Small intestine (tissue), 7 donors: Measurements from ENCODE around the gene DIAPH2. TPM values are rescaled to one million over a fixed set of nuclear protein-coding genes. Genes with fewer than 3 reads are reported as not detected.

Source experiments
- DNase-seq, 2 donors: peaks; one replicate each; pipeline versions ENCODE4 v3.0.0 to v3.0.0-alpha.2; 2013
- FAIRE-seq: peaks from 2 replicates; lab custom pipeline; 2012; peaks lifted over from hg19 to GRCh38; lab: Jason Lieb, UNC
- H3K27ac ChIP-seq, 3 donors: one replicate each; pipeline ENCODE4 v1.5.1; 2013; ENCODE audit warnings: low read length in 2 of 3, mild to moderate bottlenecking in 2 of 3, control low read depth in 1 of 3, inconsistent platforms in 1 of 3, low read depth in 1 of 3, moderate library complexity in 1 of 3
- H3K27me3 ChIP-seq, 3 donors: one replicate each; pipeline ENCODE4 v1.6.1; 2013; ENCODE audit warnings: low read length in 3 of 3, inconsistent platforms in 1 of 3; ENCODE audit not compliant: control insufficient read depth in 3 of 3, insufficient read depth in 3 of 3
- H3K36me3 ChIP-seq, 3 donors: one replicate each; pipeline ENCODE4 v1.6.1; 2013; ENCODE audit warnings: low read length in 3 of 3, inconsistent platforms in 1 of 3, low read depth in 1 of 3, mild to moderate bottlenecking in 1 of 3, moderate library complexity in 1 of 3; ENCODE audit not compliant: control insufficient read depth in 3 of 3, insufficient read depth in 2 of 3
- H3K4me1 ChIP-seq, 3 donors: one replicate each; pipeline ENCODE4 v1.6.1; 2013; ENCODE audit warnings: low read length in 2 of 3, inconsistent platforms in 1 of 3, low read depth in 1 of 3, mild to moderate bottlenecking in 1 of 3, moderate library complexity in 1 of 3; ENCODE audit not compliant: control insufficient read depth in 3 of 3, insufficient read depth in 2 of 3
- H3K4me3 ChIP-seq, 3 donors: one replicate each; pipeline ENCODE4 v1.5.1; 2013; ENCODE audit warnings: low read length in 3 of 3, control low read depth in 1 of 3, inconsistent platforms in 1 of 3, low read depth in 1 of 3, mild to moderate bottlenecking in 1 of 3, moderate library complexity in 1 of 3
- H3K9me3 ChIP-seq, 2 donors: one replicate each; pipeline ENCODE4 v1.6.1; 2013; ENCODE audit warnings: low read depth in 1 of 2, low read length in 1 of 2; ENCODE audit not compliant: control insufficient read depth in 2 of 2, insufficient read depth in 1 of 2
- WGBS, 3 donors: extraction: QIAGEN DNeasy Blood & Tissue Kit; methylation state at CpG; one replicate each; pipeline ENCODE4 v1.1.7; 2013; 5-methylcytosine and 5-hydroxymethylcytosine counted together
- polyA plus RNA-seq, 4 donors: library from polyadenylated mRNA; stranded (reverse) in 3 of 4; unstranded in 1 of 4; fragments of 200-250 nt in 3 of 4; fragments of 120-200 nt in 1 of 4; gene quantifications; one replicate each; pipeline versions ENCODE4 v1.2.1 to v1.2.3, GENCODE V29; 2013
- donor health status: healthy with polysubstance abuse.
- donor health status: control.
- donor health status: control.
- donor health status: Bipolar disorder and iron deficiency.
- donor health status: healthy.

Gene DIAPH2
- polyA plus RNA-seq, 4 donors: 5.1 to 11.7 (median 6.1) TPM

GRCh38 chrX:96798982-96799381 is 114.3 kb downstream of the DIAPH2 start:
- no peak for FAIRE-seq
- 83 to 100% (median 91%) methylated on average over 1 of the region's 1 CpG for WGBS, 3 donors

DNA sequence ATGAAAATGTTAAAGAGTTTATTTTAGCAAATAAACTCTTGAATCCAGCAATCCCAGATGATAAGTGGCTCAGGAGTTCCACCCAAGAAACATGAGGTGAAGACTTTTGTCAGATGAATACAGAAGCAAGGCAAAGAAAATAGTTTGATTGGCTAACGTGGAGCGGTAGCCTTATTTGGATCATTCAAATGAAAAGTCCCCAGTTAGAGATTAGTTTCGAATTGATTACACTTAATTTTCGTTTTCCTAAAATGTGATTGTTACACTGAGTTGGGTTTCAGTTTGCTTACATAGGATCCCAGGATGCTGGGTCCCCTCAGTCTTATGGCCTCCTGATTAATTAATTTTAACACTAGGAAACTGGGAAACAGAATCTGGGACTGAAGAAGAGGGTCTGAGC is 122.7 kb downstream of the DIAPH2 start:
- WGBS, 3 donors: 84 to 96% (median 89%) methylated on average over 4 of the region's 4 CpGs
- Histone ChIP-seq H3K27ac (no peak overlapping the region), H3K4me1 (no peaks in the 10 kb centered on the region), H3K4me3 (no peak overlapping the region), H3K36me3 (no peaks in the 10 kb centered on the region), H3K9me3 (no peaks in the 10 kb centered on the region), H3K27me3 (no peaks in the 10 kb centered on the region)
- no peak for FAIRE-seq
- DNase-seq: no peak

More at GRCh38 chrX:96798982-96799381, 114.3 kb downstream of the DIAPH2 start:
- no peaks in the 10 kb centered on the region for H3K9me3 ChIP-seq
- H3K27ac ChIP-seq: no peak overlapping the region
- no peak overlapping the region for H3K4me3 ChIP-seq
- DNase-seq: no peak
- H3K27me3 ChIP-seq: no peaks in the 10 kb centered on the region
- H3K36me3 ChIP-seq: no peaks in the 10 kb centered on the region
- H3K4me1 ChIP-seq: no peaks in the 10 kb centered on the region

DNA sequence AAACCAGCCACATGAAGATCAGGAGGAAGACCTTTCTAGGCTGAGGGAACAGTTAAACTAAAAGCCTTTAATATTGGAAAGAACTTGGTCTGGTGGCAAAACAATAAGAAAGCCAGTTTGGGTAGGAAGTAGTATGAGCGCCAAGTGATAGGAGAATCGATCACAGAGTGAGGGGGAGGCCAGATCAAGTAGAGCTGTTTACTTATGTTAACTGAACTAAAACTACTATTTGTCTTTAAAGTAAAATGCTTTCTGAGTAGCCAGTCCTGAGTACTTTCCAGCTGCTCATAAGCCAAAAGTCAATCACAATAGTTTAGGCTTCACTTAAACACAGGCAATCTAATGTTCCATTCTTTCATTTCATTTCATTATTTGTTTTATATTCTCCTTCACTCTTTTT is 136.3 kb downstream of the DIAPH2 start:
- Histone ChIP-seq H3K36me3 (no peaks in the 10 kb centered on the region), H3K4me3 (no peak overlapping the region), H3K27ac (no peak overlapping the region), H3K27me3 (no peaks in the 10 kb centered on the region), H3K9me3 (no peaks in the 10 kb centered on the region), H3K4me1 (no peaks in the 10 kb centered on the region)
- FAIRE-seq: no peak
- 59 to 69% (median 65%) methylated on average over 2 of the region's 2 CpGs for WGBS, 3 donors
- DNase-seq: no peak

DNA sequence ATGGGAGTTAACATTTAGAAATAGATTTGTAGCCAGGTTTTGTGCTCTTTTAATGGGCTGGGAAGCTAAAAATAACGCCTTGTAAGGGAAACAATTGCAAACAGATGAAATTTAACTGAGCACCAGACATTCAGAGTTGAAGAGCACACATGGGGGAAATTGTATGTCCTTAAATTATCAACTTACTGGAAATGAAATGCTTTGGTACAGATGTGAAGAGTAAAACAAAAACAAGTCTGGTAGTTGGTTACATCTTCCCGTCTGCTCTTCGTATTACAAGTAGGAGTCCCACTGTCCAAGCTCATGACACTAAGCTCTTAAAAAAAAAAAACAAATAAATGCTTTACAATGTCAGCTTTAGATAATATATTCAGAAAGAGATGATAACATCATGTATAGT is 139.5 kb downstream of the DIAPH2 start:
- H3K27me3 ChIP-seq: no peaks in the 10 kb centered on the region
- H3K4me3 ChIP-seq: no peak overlapping the region
- no peaks in the 10 kb centered on the region for H3K4me1 ChIP-seq
- 86 to 93% (median 87%) methylated on average over 3 of the region's 3 CpGs for WGBS, 3 donors
- H3K36me3 ChIP-seq: no peaks in the 10 kb centered on the region
- FAIRE-seq (no peak), DNase-seq (no peak)
- H3K27ac ChIP-seq: no peak overlapping the region
- no peaks in the 10 kb centered on the region for H3K9me3 ChIP-seq

GRCh38 chrX:96833333-96833732 is 148.7 kb downstream of the DIAPH2 start:
- Histone ChIP-seq H3K36me3 (no peaks in the 10 kb centered on the region), H3K4me3 (no peak overlapping the region), H3K27ac (no peak overlapping the region), H3K27me3 (no peaks in the 10 kb centered on the region), H3K4me1 (no peaks in the 10 kb centered on the region), H3K9me3 (no peaks in the 10 kb centered on the region)
- FAIRE-seq: no peak
- DNase-seq: no peak
- WGBS, 3 donors: 93 to 94% (median 94%) methylated on average over 2 of the region's 2 CpGs

DNA sequence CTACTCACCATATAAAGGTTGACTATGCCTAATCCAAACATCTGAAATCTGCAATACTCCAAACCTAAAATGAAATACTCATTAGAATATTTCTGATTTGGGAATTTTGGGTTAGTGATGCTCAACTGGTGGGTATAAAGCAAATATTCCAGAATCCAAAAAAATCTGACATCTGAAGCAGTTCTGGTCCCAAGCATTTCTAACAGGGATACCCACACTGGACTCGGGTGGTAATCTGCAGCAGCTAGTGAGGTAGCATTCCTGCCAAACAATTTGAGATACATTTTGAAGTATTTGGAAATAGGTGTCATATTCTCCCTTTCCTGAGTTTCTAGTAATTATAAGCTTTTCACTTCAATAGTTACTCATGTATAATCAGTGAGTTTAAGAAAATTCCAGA is 149.5 kb downstream of the DIAPH2 start:
- Histone ChIP-seq H3K27ac (no peak overlapping the region), H3K27me3 (no peaks in the 10 kb centered on the region), H3K4me1 (no peaks in the 10 kb centered on the region), H3K9me3 (no peaks in the 10 kb centered on the region), H3K4me3 (no peak overlapping the region), H3K36me3 (no peaks in the 10 kb centered on the region)
- WGBS, 3 donors: 86 to 94% (median 88%) methylated on average over 1 of the region's 1 CpG
- no peak for FAIRE-seq
- DNase-seq: no peak

- H3K9me3 ChIP-seq: no peaks in the 10 kb centered on the region
- no peak for FAIRE-seq
- 76 to 82% (median 78%) methylated on average over 5 of the region's 5 CpGs for whole genome bisulfite sequencing, 3 donors
These were observed 151.1 kb downstream of the DIAPH2 start for GRCh38 chrX:96835660-96836289.

GRCh38 chrX:96837808-96838207 is 153.2 kb downstream of the DIAPH2 start:
- no peak overlapping the region for H3K4me3 ChIP-seq
- no peak for FAIRE-seq
- no peaks in the 10 kb centered on the region for H3K4me1 ChIP-seq
- no peaks in the 10 kb centered on the region for H3K9me3 ChIP-seq
- H3K27me3 ChIP-seq: no peaks in the 10 kb centered on the region
- DNase-seq: no peak
- 69 to 84% (median 75%) methylated on average over 3 of the region's 3 CpGs for WGBS, 3 donors
- H3K36me3 ChIP-seq: no peaks in the 10 kb centered on the region
- no peak overlapping the region for H3K27ac ChIP-seq

More at GRCh38 chrX:96835660-96836289, 151.1 kb downstream of the DIAPH2 start:
- H3K36me3 ChIP-seq: no peaks in the 10 kb centered on the region
- H3K27me3 ChIP-seq: no peaks in the 10 kb centered on the region
- DNase-seq: no peak
- H3K4me3 ChIP-seq: no peak overlapping the region
- H3K4me1 ChIP-seq: no peaks in the 10 kb centered on the region
- H3K27ac ChIP-seq: no peak overlapping the region

- WGBS, 3 donors: 77 to 94% (median 79%) methylated on average over 1 of the region's 1 CpG
- Histone ChIP-seq H3K9me3 (no peaks in the 10 kb centered on the region), H3K27me3 (no peaks in the 10 kb centered on the region), H3K36me3 (no peaks in the 10 kb centered on the region), H3K27ac (no peak overlapping the region), H3K4me3 (no peak overlapping the region), H3K4me1 (no peaks in the 10 kb centered on the region)
- DNase-seq (no peak), FAIRE-seq (no peak)
These were observed 153.9 kb downstream of the DIAPH2 start for GRCh38 chrX:96838537-96838936.
